ENCODE data around the gene SCAMP1. TPM values are rescaled to one million over a fixed set of nuclear protein-coding genes. Genes with fewer than 3 reads are reported as not detected.

The SCAMP1 gene
- total and polyA plus RNA-seq, 10 donors, result 3.7 to 28.2 (median 21.7) TPM

GRCh38 chr5:78397831-78398230 lies 37.4 kb downstream of the SCAMP1 start:
- peaks cover 0 to 7% (median 0%) of the 10 kb centered on the region in 6 donors for H3K36me3 ChIP-seq
- 84 to 100% (median 96%) methylated on average over 2 of the region's 2 CpGs for WGBS, 5 donors
- H3K27ac ChIP-seq, result no peak overlapping the region
- TF ChIP-seq CTCF (IDR thresholded peaks at IDR 0.05 in 8 of 11, conservative IDR thresholded peaks at IDR 0.05 in 3 of 11) (no peak), POLR2A (IDR thresholded peaks at IDR 0.05) (no peak), POLR2AphosphoS5 (IDR thresholded peaks at IDR 0.05) (no peak)
- intact Hi-C loops (cut with DNase I; ENCODE audit: low total_unique reads), result no loop called here
- H3K4me3 ChIP-seq, result no peak overlapping the region
- no peaks in the 10 kb centered on the region for H3K9me3 ChIP-seq
- no peaks in the 10 kb centered on the region for H3K27me3 ChIP-seq (replicated peaks in 1 of 7)
- H3K4me1 ChIP-seq, result no peaks in the 10 kb centered on the region
- no peak for DNase-seq

- Histone ChIP-seq H3K36me3 (peaks cover 0 to 7% (median 0%) of the 10 kb centered on the region in 6 donors), H3K27ac (no peak overlapping the region), H3K4me1 (no peaks in the 10 kb centered on the region), H3K9me3 (no peaks in the 10 kb centered on the region), H3K27me3 (replicated peaks in 1 of 7) (no peaks in the 10 kb centered on the region), H3K4me3 (no peak overlapping the region)
- intact Hi-C loops (cut with DNase I; ENCODE audit: low total_unique reads), result no loop called here
- TF ChIP-seq POLR2AphosphoS5 (IDR thresholded peaks at IDR 0.05) (no peak), POLR2A (IDR thresholded peaks at IDR 0.05) (no peak), CTCF (IDR thresholded peaks at IDR 0.05 in 8 of 11, conservative IDR thresholded peaks at IDR 0.05 in 3 of 11) (no peak)
- no peak for DNase-seq
These were observed 38.7 kb downstream of the SCAMP1 start for GRCh38 chr5:78399116-78399515.

- no peak overlapping the region for H3K27ac ChIP-seq
These were observed 44.4 kb downstream of the SCAMP1 start for GRCh38 chr5:78404682-78405293.

GRCh38 chr5:78405829-78406750 lies 45.7 kb downstream of the SCAMP1 start:
- peaks cover 0 to 23% (median 6%) of the 10 kb centered on the region in 6 donors for H3K4me1 ChIP-seq
- peaks cover 0 to 5% (median 0%) of the 10 kb centered on the region in 6 donors for H3K36me3 ChIP-seq
- H3K9me3 ChIP-seq, result no peaks in the 10 kb centered on the region
- no peaks in the 10 kb centered on the region for H3K27me3 ChIP-seq (replicated peaks in 1 of 7)
- TF ChIP-seq POLR2AphosphoS5 (IDR thresholded peaks at IDR 0.05) (no peak), POLR2A (IDR thresholded peaks at IDR 0.05) (no peak), CTCF (IDR thresholded peaks at IDR 0.05 in 8 of 11, conservative IDR thresholded peaks at IDR 0.05 in 3 of 11) (no peak)
- no peak overlapping the region for H3K4me3 ChIP-seq
- 56 to 65% (median 62%) methylated on average over 5 of the region's 5 CpGs for WGBS, 5 donors
- intact Hi-C loops (cut with DNase I; ENCODE audit: low total_unique reads), result no loop called here
- no peak overlapping the region for H3K27ac ChIP-seq
- DNase-seq, result no peak

More at GRCh38 chr5:78404682-78405293, 44.4 kb downstream of the SCAMP1 start:
- H3K4me3 ChIP-seq, result no peak overlapping the region
- peaks cover 0 to 21% (median 6%) of the 10 kb centered on the region in 6 donors for H3K4me1 ChIP-seq
- DNase-seq, result no peak
- H3K9me3 ChIP-seq, result no peaks in the 10 kb centered on the region
- WGBS, 5 donors, result 70 to 77% (median 73%) methylated on average over 2 of the region's 2 CpGs
- intact Hi-C loops (cut with DNase I; ENCODE audit: low total_unique reads), result no loop called here
- H3K27me3 ChIP-seq (replicated peaks in 1 of 7), result no peaks in the 10 kb centered on the region
- H3K36me3 ChIP-seq, result peaks cover 0 to 5% (median 0%) of the 10 kb centered on the region in 6 donors
- TF ChIP-seq POLR2AphosphoS5 (IDR thresholded peaks at IDR 0.05), result no peak
- TF ChIP-seq POLR2A (IDR thresholded peaks at IDR 0.05), result no peak

Measured in spleen (tissue), 11 donors.